Lower lobe of right lung (tissue), 2 donors: Measurements from ENCODE around the gene ARHGEF6. TPM values are rescaled to one million over a fixed set of nuclear protein-coding genes. Genes with fewer than 3 reads are reported as not detected.

Source experiments
- ATAC-seq, 2 donors: fragments of 200-7000 bp; cut with Tn5 transposase; one replicate each; pipeline ENCODE4 v1.9.1; 2020 to 2022; ENCODE audit warnings: mild to moderate bottlenecking in 2 of 2, moderate library complexity in 2 of 2
- DNase-seq: peaks from one replicate; pipeline ENCODE4 v3.0.0-alpha.2; 2020
- H3K27ac ChIP-seq: fragments of 200-600 bp; one replicate; pipeline ENCODE4 v1.8.0; 2022
- H3K27me3 ChIP-seq: fragments of 200-600 bp; one replicate; pipeline ENCODE4 v1.8.0; 2022; ENCODE audit warnings: low read depth
- H3K36me3 ChIP-seq: fragments of 200-600 bp; one replicate; pipeline ENCODE4 v1.8.0; 2022; ENCODE audit warnings: mild to moderate bottlenecking
- H3K4me1 ChIP-seq: fragments of 200-600 bp; one replicate; pipeline ENCODE4 v1.8.0; 2022
- H3K4me3 ChIP-seq: fragments of 200-600 bp; one replicate; pipeline ENCODE4 v1.8.0; 2022; ENCODE audit warnings: mild to moderate bottlenecking
- H3K9me3 ChIP-seq: fragments of 200-600 bp; one replicate; pipeline ENCODE4 v1.8.0; 2022
- CTCF ChIP-seq: fragments of 200-600 bp; IDR thresholded peaks from one replicate; pipeline ENCODE4 v1.8.0; 2022; ENCODE audit warnings: antibody characterized with exemption, mild to moderate bottlenecking
- intact Hi-C: fragments of 100-400 bp; cut with DNase I; formaldehyde crosslinking; loops from one replicate; pipeline ENCODE4 v1.11.0; 2022
- total RNA-seq: library from RNA; stranded (reverse); fragmentation: NEBNext Ultra II Directional; extraction: Animal tissue kit (Norgen Biotek cat#: 25700); gene quantifications from one replicate; pipeline ENCODE4 v1.2.1, GENCODE V29; 2021
- donor health status: DM: no; HTN: yes; CAD: no; lungs with severe emphysema.

The ARHGEF6 gene
- total RNA-seq, 1 donor from 2014 or later, result 33.7 TPM

DNA sequence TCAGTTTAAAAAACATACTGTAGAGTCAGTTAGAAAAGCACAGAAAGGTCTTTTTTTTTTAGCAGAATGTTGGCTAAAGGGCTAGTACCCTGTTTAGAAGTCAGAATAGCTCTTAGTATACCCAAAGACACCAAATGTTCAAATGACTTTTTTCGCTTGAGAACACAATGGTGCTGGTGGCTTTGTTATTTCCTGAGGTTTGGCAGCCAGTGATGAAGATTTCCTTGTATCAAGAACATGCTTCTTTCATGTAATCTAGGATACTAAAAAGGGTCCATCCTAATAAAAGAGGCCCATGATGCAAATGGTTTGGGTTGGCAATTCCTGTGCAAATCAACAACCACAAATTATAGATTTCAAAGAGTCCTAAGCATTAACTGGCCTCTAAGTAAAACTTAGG lies 153.8 kb downstream of the ARHGEF6 start:
- H3K27me3 ChIP-seq, result no peaks in the 10 kb centered on the region
- intact Hi-C loops, result no loop called here
- no peaks in the 10 kb centered on the region for H3K9me3 ChIP-seq
- DNase-seq, result no peak
- no peak for ATAC-seq
- TF ChIP-seq CTCF, result no peak
- H3K27ac ChIP-seq, result no peak overlapping the region
- no peaks in the 10 kb centered on the region for H3K4me1 ChIP-seq
- no peak overlapping the region for H3K4me3 ChIP-seq
- H3K36me3 ChIP-seq, result no peaks in the 10 kb centered on the region

- intact Hi-C loops, result no loop called here
- Histone ChIP-seq H3K36me3 (no peaks in the 10 kb centered on the region), H3K27ac (no peak overlapping the region), H3K4me1 (no peaks in the 10 kb centered on the region), H3K4me3 (no peak overlapping the region), H3K9me3 (no peaks in the 10 kb centered on the region), H3K27me3 (no peaks in the 10 kb centered on the region)
- no peak for DNase-seq
- ATAC-seq, result no peak
- no peak for TF ChIP-seq CTCF
Measured at GRCh38 chrX:136626237-136626636, 154.5 kb downstream of the ARHGEF6 start.

DNA sequence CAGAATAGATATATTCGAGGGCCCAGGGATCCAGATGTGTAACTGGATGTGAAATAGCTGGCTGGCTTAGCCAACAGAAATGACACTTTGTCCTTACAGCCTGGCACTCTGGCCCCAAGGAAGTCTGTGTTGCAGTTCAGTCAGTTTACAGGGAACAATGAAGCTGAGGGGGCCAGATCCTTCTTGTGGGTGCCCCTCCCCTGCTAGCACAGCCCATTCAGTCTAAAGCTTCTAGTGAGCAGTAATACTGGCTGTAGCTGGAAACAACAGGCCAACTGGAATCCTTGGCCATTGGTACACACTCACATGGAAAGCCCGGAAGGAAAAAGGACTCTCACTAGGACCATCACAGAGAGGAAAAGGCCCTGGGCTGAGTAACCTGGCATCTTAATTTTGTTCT lies 155.5 kb downstream of the ARHGEF6 start:
- Histone ChIP-seq H3K4me1 (no peaks in the 10 kb centered on the region), H3K36me3 (no peaks in the 10 kb centered on the region), H3K4me3 (no peak overlapping the region), H3K9me3 (no peaks in the 10 kb centered on the region), H3K27me3 (no peaks in the 10 kb centered on the region), H3K27ac (no peak overlapping the region)
- ATAC-seq (no peak), DNase-seq (no peak)
- TF ChIP-seq CTCF, result no peak
- intact Hi-C loops, result no loop called here

- H3K27me3 ChIP-seq, result no peaks in the 10 kb centered on the region
- H3K36me3 ChIP-seq, result no peaks in the 10 kb centered on the region
- H3K4me3 ChIP-seq, result no peak overlapping the region
- no peak overlapping the region for H3K27ac ChIP-seq
- DNase-seq (no peak), ATAC-seq (no peak)
- H3K4me1 ChIP-seq, result no peaks in the 10 kb centered on the region
- no peak for TF ChIP-seq CTCF
- H3K9me3 ChIP-seq, result no peaks in the 10 kb centered on the region
- intact Hi-C loops, result no loop called here
Measured at GRCh38 chrX:136623396-136623795, 157.3 kb downstream of the ARHGEF6 start.

DNA sequence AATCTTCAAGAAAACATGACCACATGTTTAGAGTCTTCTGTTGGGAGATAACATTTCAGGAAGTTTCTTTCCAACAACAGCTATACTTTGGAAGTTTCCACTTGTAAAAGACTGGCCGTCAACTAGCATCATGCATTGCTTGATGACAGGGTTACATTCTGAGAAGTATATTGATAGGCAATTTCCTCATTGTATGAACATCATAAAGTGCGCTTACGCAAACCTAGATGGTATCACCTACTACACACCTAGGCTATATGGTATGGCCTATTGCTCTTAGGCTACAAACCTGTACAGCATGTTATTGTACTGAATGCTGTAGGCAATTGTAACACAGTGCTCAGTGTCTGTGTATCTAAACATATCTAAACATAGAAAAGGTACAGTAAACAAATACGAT lies 158.2 kb downstream of the ARHGEF6 start:
- Histone ChIP-seq H3K4me1 (no peaks in the 10 kb centered on the region), H3K27me3 (no peaks in the 10 kb centered on the region), H3K9me3 (no peaks in the 10 kb centered on the region), H3K36me3 (no peaks in the 10 kb centered on the region), H3K27ac (no peak overlapping the region), H3K4me3 (no peak overlapping the region)
- intact Hi-C loops, result no loop called here
- TF ChIP-seq CTCF, result no peak
- ATAC-seq (no peak), DNase-seq (no peak)

GRCh38 chrX:136620780-136621179 lies 160.0 kb downstream of the ARHGEF6 start:
- Histone ChIP-seq H3K4me3 (no peak overlapping the region), H3K27me3 (no peaks in the 10 kb centered on the region), H3K36me3 (no peaks in the 10 kb centered on the region), H3K9me3 (no peaks in the 10 kb centered on the region), H3K4me1 (no peaks in the 10 kb centered on the region), H3K27ac (no peak overlapping the region)
- no peak for ATAC-seq
- no peak for TF ChIP-seq CTCF
- no peak for DNase-seq
- intact Hi-C loops, result no loop called here
